Vagina (tissue), 2 donors: Measurements from ENCODE around the gene P2RY14. TPM values are rescaled to one million over a fixed set of nuclear protein-coding genes. Genes with fewer than 3 reads are reported as not detected.
A peak's percentile ranks its signal among the peaks of the same experiment; 100 is the strongest.

Experiments used
- DNase-seq, 2 donors: peaks; one replicate each; pipeline ENCODE4 v3.0.0-alpha.2; 2017; ENCODE audit errors: extremely low spot score in 2 of 2
- H3K27ac ChIP-seq: fragments of 200-600 bp; sonication (generic); one replicate; pipeline ENCODE4 v1.5.1; 2019
- H3K27me3 ChIP-seq: fragments of 200-600 bp; sonication (generic); one replicate; pipeline ENCODE4 v1.5.1; 2019
- H3K36me3 ChIP-seq, 2 donors: fragments of 200-600 bp; sonication (generic); one replicate each; pipeline ENCODE4 v1.5.1; 2017 to 2019
- H3K4me1 ChIP-seq: fragments of 200-600 bp; sonication (generic); one replicate; pipeline ENCODE4 v1.5.1; 2019
- H3K4me3 ChIP-seq, 2 donors: fragments of 200-600 bp; sonication (generic); 1 replicate in 1 of 2; 2 replicates in 1 of 2; pipeline ENCODE4 v1.5.1; 2016 to 2019
- H3K9me3 ChIP-seq: fragments of 200-600 bp; sonication (generic); one replicate; pipeline ENCODE4 v1.5.1; 2019
- POLR2A ChIP-seq, 2 donors: fragments of 450-650 bp; IDR thresholded peaks; one replicate each; pipeline ENCODE4 v1.6.1; 2017; ENCODE audit warnings: antibody characterized with exemption in 2 of 2, mild to moderate bottlenecking in 2 of 2, moderate library complexity in 2 of 2
- POLR2AphosphoS5 ChIP-seq, 2 donors: sonication (generic); formaldehyde crosslinking; IDR thresholded peaks; one replicate each; pipeline ENCODE4 v1.9.0; 2017; ENCODE audit warnings: antibody characterized with exemption in 2 of 2, mild to moderate bottlenecking in 2 of 2, low read depth in 1 of 2; ENCODE audit not compliant: insufficient read depth in 1 of 2
- intact Hi-C: fragments of 100-400 bp; cut with DNase I; formaldehyde crosslinking; loops from one replicate; pipeline ENCODE4 v1.15.1; 2023
- total RNA-seq: library from RNA; depleted of rRNA; stranded (reverse); fragments of >200 nt; gene quantifications from one replicate; pipeline ENCODE4 v1.2.3, GENCODE V29; 2016
- TF ChIP-seq, protein P1 (sequence below), 3 experiments: fragments of 450-650 bp in 2 of 3; fragments of 200-600 bp in 1 of 3; sonication (generic) in 1 of 3; IDR thresholded peaks; one replicate each; pipeline ENCODE4 v1.5.1; 2017 to 2019; ENCODE audit warnings: antibody characterized with exemption in 3 of 3, mild to moderate bottlenecking in 2 of 3, moderate library complexity in 2 of 3

P2RY14 gene
- total RNA-seq, 1 donor from 2014 or later = 0.49 TPM

- intact Hi-C loops = no loop called here
- Histone ChIP-seq H3K36me3 (no peaks in the 10 kb centered on the region), H3K4me3 (no peak overlapping the region), H3K27me3 (no peaks in the 10 kb centered on the region), H3K4me1 (peaks cover 4% of the 10 kb centered on the region), H3K27ac (no peak overlapping the region), H3K9me3 (no peaks in the 10 kb centered on the region)
- TF ChIP-seq POLR2A (IDR thresholded peaks at IDR 0.05) (no peak), POLR2AphosphoS5 (IDR thresholded peaks at IDR 0.05; ENCODE audit: insufficient read depth in 1 of 2, low read depth in 1 of 2) (no peak)
- TF ChIP-seq, protein P1, sequence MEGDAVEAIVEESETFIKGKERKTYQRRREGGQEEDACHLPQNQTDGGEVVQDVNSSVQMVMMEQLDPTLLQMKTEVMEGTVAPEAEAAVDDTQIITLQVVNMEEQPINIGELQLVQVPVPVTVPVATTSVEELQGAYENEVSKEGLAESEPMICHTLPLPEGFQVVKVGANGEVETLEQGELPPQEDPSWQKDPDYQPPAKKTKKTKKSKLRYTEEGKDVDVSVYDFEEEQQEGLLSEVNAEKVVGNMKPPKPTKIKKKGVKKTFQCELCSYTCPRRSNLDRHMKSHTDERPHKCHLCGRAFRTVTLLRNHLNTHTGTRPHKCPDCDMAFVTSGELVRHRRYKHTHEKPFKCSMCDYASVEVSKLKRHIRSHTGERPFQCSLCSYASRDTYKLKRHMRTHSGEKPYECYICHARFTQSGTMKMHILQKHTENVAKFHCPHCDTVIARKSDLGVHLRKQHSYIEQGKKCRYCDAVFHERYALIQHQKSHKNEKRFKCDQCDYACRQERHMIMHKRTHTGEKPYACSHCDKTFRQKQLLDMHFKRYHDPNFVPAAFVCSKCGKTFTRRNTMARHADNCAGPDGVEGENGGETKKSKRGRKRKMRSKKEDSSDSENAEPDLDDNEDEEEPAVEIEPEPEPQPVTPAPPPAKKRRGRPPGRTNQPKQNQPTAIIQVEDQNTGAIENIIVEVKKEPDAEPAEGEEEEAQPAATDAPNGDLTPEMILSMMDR (IDR thresholded peaks at IDR 0.05) = peak in 1 of 3 experiments; percentile 28
- no peak for DNase-seq
Observed at GRCh38 chr3:151290673-151291072, 12.3 kb upstream of the P2RY14 start.

- H3K4me1 ChIP-seq = peaks cover 4% of the 10 kb centered on the region
- H3K27me3 ChIP-seq = no peaks in the 10 kb centered on the region
- intact Hi-C loops = loop anchor here (10.0 kb wide), 1 partner anchor 65 kb away; no protein-coding TSS in a partner anchor
- H3K36me3 ChIP-seq = no peaks in the 10 kb centered on the region
- H3K9me3 ChIP-seq = no peaks in the 10 kb centered on the region
- H3K27ac ChIP-seq = no peak overlapping the region
- DNase-seq = no peak
- TF ChIP-seq POLR2A (IDR thresholded peaks at IDR 0.05) (no peak), POLR2AphosphoS5 (IDR thresholded peaks at IDR 0.05; ENCODE audit: insufficient read depth in 1 of 2, low read depth in 1 of 2) (no peak)
- no peak overlapping the region for H3K4me3 ChIP-seq
Observed at GRCh38 chr3:151289445-151289844, 11.1 kb upstream of the P2RY14 start.

DNA sequence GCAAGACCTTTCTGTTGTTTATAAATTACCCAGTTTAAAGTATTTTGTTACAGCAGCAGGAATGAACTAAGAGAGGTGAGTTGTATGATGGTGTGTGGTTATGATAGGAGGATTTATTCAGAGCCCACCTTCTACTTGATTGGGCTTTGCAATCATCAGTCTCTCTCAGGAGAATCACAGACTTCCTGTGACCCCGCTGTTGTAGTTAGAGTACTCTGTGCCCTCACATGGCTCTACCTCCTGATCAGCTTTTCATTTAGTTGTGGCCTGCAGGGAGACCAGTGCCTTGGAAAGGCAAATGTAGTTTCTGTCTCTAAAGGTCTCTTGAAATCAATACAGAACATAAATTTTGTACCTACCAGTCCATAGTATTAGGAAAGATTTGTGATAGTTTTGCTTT, 7.6 kb upstream of the P2RY14 start:
- Histone ChIP-seq H3K27ac (no peak overlapping the region), H3K4me1 (peaks cover 11% of the 10 kb centered on the region), H3K27me3 (no peaks in the 10 kb centered on the region), H3K4me3 (no peak overlapping the region), H3K9me3 (no peaks in the 10 kb centered on the region), H3K36me3 (no peaks in the 10 kb centered on the region)
- no peak for DNase-seq
- intact Hi-C loops = loop anchor here (10.0 kb wide), 1 partner anchor 61 kb away; no protein-coding TSS in a partner anchor
- no peak for TF ChIP-seq POLR2AphosphoS5 (IDR thresholded peaks at IDR 0.05; ENCODE audit: insufficient read depth in 1 of 2, low read depth in 1 of 2)
- no peak for TF ChIP-seq POLR2A (IDR thresholded peaks at IDR 0.05)
- TF ChIP-seq, protein P1 (IDR thresholded peaks at IDR 0.05) = no peak

DNA sequence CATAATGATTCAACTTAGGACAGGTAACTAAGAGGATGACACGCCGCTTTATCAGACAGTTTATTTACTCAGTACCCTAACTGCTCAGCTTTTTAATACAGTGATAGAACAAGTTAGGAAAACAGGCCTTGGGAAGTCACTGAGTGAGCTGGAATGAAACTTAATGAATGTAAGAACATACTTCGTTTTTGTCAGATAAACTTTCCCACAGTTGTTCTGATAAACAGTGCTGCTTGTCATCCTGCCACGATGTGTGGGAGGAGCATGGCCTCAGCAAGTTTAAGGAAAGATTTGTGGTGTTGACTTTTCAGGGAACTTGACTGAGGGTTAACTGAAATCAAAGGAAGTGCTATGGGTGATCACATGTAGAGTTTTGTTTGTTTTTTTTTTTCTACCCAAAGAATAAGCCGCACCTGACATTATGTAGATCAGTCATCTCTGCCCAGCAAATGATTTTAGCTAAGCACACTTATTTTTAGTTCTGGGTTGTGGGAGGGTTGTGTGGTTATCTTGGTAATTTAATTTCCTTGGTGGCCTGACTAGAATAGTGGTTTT, 5.6 kb upstream of the P2RY14 start:
- Histone ChIP-seq H3K27me3 (no peaks in the 10 kb centered on the region), H3K36me3 (no peaks in the 10 kb centered on the region), H3K27ac (peak overlapping the region; percentile 10), H3K4me1 (peaks cover 11% of the 10 kb centered on the region), H3K9me3 (no peaks in the 10 kb centered on the region), H3K4me3 (no peak overlapping the region)
- DNase-seq = no peak
- intact Hi-C loops = loop anchor here (10.0 kb wide), 1 partner anchor 59 kb away; no protein-coding TSS in a partner anchor
- no peak for TF ChIP-seq POLR2AphosphoS5 (IDR thresholded peaks at IDR 0.05; ENCODE audit: insufficient read depth in 1 of 2, low read depth in 1 of 2)
- no peak for TF ChIP-seq POLR2A (IDR thresholded peaks at IDR 0.05)
- TF ChIP-seq, protein P1 (IDR thresholded peaks at IDR 0.05) = no peak

- no peak for TF ChIP-seq POLR2AphosphoS5 (IDR thresholded peaks at IDR 0.05; ENCODE audit: insufficient read depth in 1 of 2, low read depth in 1 of 2)
- TF ChIP-seq, protein P1 (IDR thresholded peaks at IDR 0.05) = no peak
- no peak for TF ChIP-seq POLR2A (IDR thresholded peaks at IDR 0.05)
- Histone ChIP-seq H3K4me1 (peaks cover 11% of the 10 kb centered on the region), H3K4me3 (no peak overlapping the region), H3K36me3 (no peaks in the 10 kb centered on the region), H3K27me3 (no peaks in the 10 kb centered on the region), H3K9me3 (no peaks in the 10 kb centered on the region), H3K27ac (peak overlapping the region; percentile 10)
- intact Hi-C loops = loop anchor here (10.0 kb wide), 1 partner anchor 59 kb away; no protein-coding TSS in a partner anchor
- no peak for DNase-seq
Observed at GRCh38 chr3:151283387-151283786, 5.0 kb upstream of the P2RY14 start.
